IMR-90 (cell line): ENCODE data around the gene PSEN2. TPM values are rescaled to one million over a fixed set of nuclear protein-coding genes. Genes with fewer than 3 reads are reported as not detected.

Experiments
- ATAC-seq: fragments of 200-7000 bp; cut with Tn5 transposase; 2 replicates; pipeline ENCODE4 v1.9.1; 2020; ENCODE audit warnings: low read depth, mild to moderate bottlenecking, moderate library complexity
- BruUV-seq: library from RNA; stranded (reverse); fragments of 400-500 nt; replicated peaks from 2 replicates; lab custom pipeline; 2021; lab: Mats Ljungman, UMichigan
- CTCF ChIA-PET: fragments of 300-600 bp; formaldehyde crosslinking; extraction: SDS; loops from one replicate; lab custom pipeline; 2021; ENCODE audit warnings: antibody characterized with exemption; lab: Yijun Ruan, JAX
- POLR2A ChIA-PET: fragments of 300-600 bp; sonication (Branson Sonifier 250); formaldehyde crosslinking; loops from one replicate; lab custom pipeline; 2022; ENCODE audit warnings: antibody characterized with exemption; ENCODE audit not compliant: unreplicated experiment; lab: Charles Lee
- DNase-seq: peaks from one replicate; pipeline ENCODE4 v3.0.0; 2013
- H2AFZ ChIP-seq: replicated peaks from 2 replicates; pipeline ENCODE3; 2013; ENCODE audit warnings: low read length, mild to moderate bottlenecking; ENCODE audit not compliant: poor library complexity
- H2AK5ac ChIP-seq: 2 replicates; pipeline ENCODE4 v1.6.1; 2013; ENCODE audit warnings: low read depth, low read length, inconsistent platforms
- H2AK9ac ChIP-seq: replicated peaks from 2 replicates; pipeline ENCODE3; 2013; ENCODE audit warnings: mild to moderate bottlenecking, low read depth, low read length, moderate library complexity; ENCODE audit not compliant: poor library complexity
- H2BK120ac ChIP-seq: 2 replicates; pipeline ENCODE4 v1.6.1; 2013; ENCODE audit warnings: low read depth, low read length, inconsistent platforms
- H2BK15ac ChIP-seq: 3 replicates; pipeline ENCODE4 v1.6.1; 2013; ENCODE audit warnings: low read depth, low read length, inconsistent platforms
- H2BK20ac ChIP-seq: 2 replicates; pipeline ENCODE4 v1.6.1; 2013; ENCODE audit warnings: low read depth, mild to moderate bottlenecking, inconsistent platforms, low read length, moderate library complexity
- H2BK5ac ChIP-seq: 2 replicates; pipeline ENCODE4 v1.6.1; 2013; ENCODE audit warnings: mild to moderate bottlenecking, low read depth, low read length, inconsistent platforms; ENCODE audit not compliant: poor library complexity, severe bottlenecking
- H3K14ac ChIP-seq: replicated peaks from 2 replicates; pipeline ENCODE4 v1.6.1; 2013; ENCODE audit warnings: low read depth, low read length, inconsistent platforms
- H3K18ac ChIP-seq: 2 replicates; pipeline ENCODE4 v1.6.1; 2013; ENCODE audit warnings: low read depth, low read length, control low read depth
- H3K23ac ChIP-seq: 2 replicates; pipeline ENCODE4 v1.6.1; 2013; ENCODE audit warnings: low read depth, low read length, inconsistent platforms
- H3K27ac ChIP-seq: 2 replicates; pipeline ENCODE4 v1.5.1; 2013; ENCODE audit warnings: mild to moderate bottlenecking, control low read depth, low read length; ENCODE audit not compliant: insufficient read depth
- H3K27me3 ChIP-seq: 2 replicates; pipeline ENCODE4 v1.6.1; 2013; ENCODE audit warnings: low read length; ENCODE audit not compliant: control insufficient read depth, insufficient read depth
- H3K36me3 ChIP-seq: 2 replicates; pipeline ENCODE4 v1.6.1; 2013; ENCODE audit warnings: low read length, mixed read lengths; ENCODE audit not compliant: control insufficient read depth, insufficient read depth
- H3K4ac ChIP-seq: 2 replicates; pipeline ENCODE4 v1.6.1; 2013; ENCODE audit warnings: low read depth, low read length, inconsistent platforms
- H3K4me1 ChIP-seq: 2 replicates; pipeline ENCODE4 v1.6.1; 2013; ENCODE audit warnings: low read length, mixed read lengths; ENCODE audit not compliant: control insufficient read depth, insufficient read depth
- H3K4me2 ChIP-seq: 2 replicates; pipeline ENCODE4 v1.6.1; 2013; ENCODE audit warnings: low read depth, mild to moderate bottlenecking, control low read depth, low read length, moderate library complexity
- H3K4me3 ChIP-seq: 2 replicates; pipeline ENCODE4 v1.5.1; 2013; ENCODE audit warnings: low read depth, mild to moderate bottlenecking, control low read depth, low read length, moderate library complexity; ENCODE audit not compliant: insufficient read depth
- H3K56ac ChIP-seq: 2 replicates; pipeline ENCODE4 v1.6.1; 2013; ENCODE audit warnings: low read length, inconsistent platforms; ENCODE audit not compliant: insufficient read depth; ENCODE audit errors: extremely low read depth
- H3K79me1 ChIP-seq, 2 experiments: 2 replicates each; pipeline ENCODE4 v1.6.1; 2013; ENCODE audit warnings: low read length in 2 of 2, inconsistent platforms in 1 of 2, low read depth in 1 of 2
- H3K9ac ChIP-seq: 2 replicates; pipeline ENCODE4 v1.6.1; 2013; ENCODE audit warnings: low read depth, low read length, control low read depth
- H3K9me1 ChIP-seq: 2 replicates; pipeline ENCODE4 v1.6.1; 2013; ENCODE audit warnings: low read length, inconsistent platforms; ENCODE audit not compliant: insufficient read depth
- H3K9me3 ChIP-seq: 2 replicates; pipeline ENCODE4 v1.6.1; 2013; ENCODE audit warnings: low read length; ENCODE audit not compliant: control insufficient read depth, insufficient read depth
- H4K20me1 ChIP-seq: 2 replicates; pipeline ENCODE4 v1.6.1; 2013; ENCODE audit warnings: low read length, inconsistent platforms; ENCODE audit not compliant: insufficient read depth
- H4K5ac ChIP-seq: 2 replicates; pipeline ENCODE4 v1.6.1; 2013; ENCODE audit warnings: mild to moderate bottlenecking, low read depth, low read length, control low read depth
- H4K8ac ChIP-seq, 2 experiments: 2 replicates each; pipeline ENCODE4 v1.6.1; 2013; ENCODE audit warnings: low read depth in 2 of 2, low read length in 2 of 2, control low read depth in 1 of 2, inconsistent platforms in 1 of 2
- H4K91ac ChIP-seq: 2 replicates; pipeline ENCODE4 v1.6.1; 2013; ENCODE audit warnings: low read depth, low read length, inconsistent platforms; ENCODE audit not compliant: insufficient read depth
- CHD1 ChIP-seq: IDR thresholded peaks from 2 replicates; pipeline ENCODE4 v1.6.1; 2012; ENCODE audit warnings: low read depth, low read length, improper control_type of control experiment
- MXI1 ChIP-seq: IDR thresholded peaks from 2 replicates; pipeline ENCODE4 v1.6.1; 2012; ENCODE audit warnings: low read depth, mild to moderate bottlenecking, low read length, moderate library complexity, borderline replicate concordance
- POLR2A ChIP-seq: IDR thresholded peaks from 2 replicates; pipeline ENCODE4 v1.6.1; 2012; ENCODE audit warnings: mild to moderate bottlenecking, low read depth, low read length
- WGBS, 2 experiments: methylation state at CpG; one replicate each; pipeline versions ENCODE4 v1.1.5 to v1.1.7; 2013; ENCODE audit warnings: missing lambda C conversion rate in 2 of 2; ENCODE audit not compliant: insufficient read length in 1 of 2; ENCODE audit errors: extremely low coverage in 2 of 2; 5-methylcytosine and 5-hydroxymethylcytosine counted together
- dilution Hi-C: fragments of 300-500 bp; cut with HindIII; formaldehyde crosslinking; loops from one replicate; pipeline ENCODE4 v1.14.3; 2018; ENCODE audit warnings: low sequenced_read_pairs; ENCODE audit not compliant: unreplicated experiment
- in situ Hi-C: fragments of 300-500 bp; cut with MboI; formaldehyde crosslinking; loops from 3 replicates; pipeline ENCODE4 v1.14.3; 2019; ENCODE audit warnings: low sequenced_read_pairs, inconsistent platforms, mixed read lengths
- intact Hi-C: fragments of 100-400 bp; cut with micrococcal nuclease; formaldehyde crosslinking; loops from 2 replicates; pipeline ENCODE4 v1.10.0; 2022
- polyA plus RNA-seq, 3 experiments: library from polyadenylated mRNA; depleted of rRNA; stranded (reverse); fragments of >200 nt; gene quantifications; 2 replicates each; pipeline ENCODE4 v1.2.3, GENCODE V29; 2012; ENCODE audit warnings: low replicate concordance in 1 of 3
- total RNA-seq: library from RNA; depleted of rRNA; stranded (reverse); fragments of >200 nt; gene quantifications from 2 replicates; pipeline ENCODE4 v1.2.3, GENCODE V29; 2012

The PSEN2 gene
- total and polyA plus RNA-seq, 2 of the 4 experiments (the other 2 are of a cell fraction): 15.0 to 24.4 TPM

GRCh38 chr1:226939438-226940028, 69.1 kb downstream of the PSEN2 start:
- Histone ChIP-seq H3K4me1 (peaks cover 3% of the 10 kb centered on the region), H3K4me3 (peak overlapping the region; percentile 45), H2BK15ac (0 out of 3 replicates have a peak overlapping the region, but pooled peaks have one; percentile 37), H2BK120ac (peak overlapping the region; percentile 65), H3K27ac (peak overlapping the region; percentile 85), H2AK9ac (peak overlapping the region; percentile 96), H3K36me3 (no peaks in the 10 kb centered on the region), H3K9me3 (no peaks in the 10 kb centered on the region), H3K14ac (peak overlapping the region; percentile 73), H4K5ac (peak overlapping the region; percentile 81), H3K23ac (peak overlapping the region; percentile 94), H3K79me1 (no peaks in the 10 kb centered on the region; a peak in 1 of 4 replicates), H3K56ac (peak overlapping the region; percentile 77), H3K9me1 (peaks cover 8% of the 10 kb centered on the region; the same call in 1 of the 2 replicates), H3K4ac (peak overlapping the region; percentile 98), H2AFZ (peak overlapping the region; percentile 100), H4K20me1 (no peaks in the 10 kb centered on the region), H2BK5ac (peak overlapping the region; percentile 84), H4K91ac (peak overlapping the region; percentile 76), H2AK5ac (0 out of 2 replicates have a peak overlapping the region, but pooled peaks have one; percentile 24), H3K18ac (peak overlapping the region; percentile 62), H2BK20ac (no peak overlapping the region), H3K9ac (peak overlapping the region; percentile 74), H4K8ac (peak overlapping the region; percentile 91 to 92), H3K4me2 (peak overlapping the region; percentile 86), H3K27me3 (no peaks in the 10 kb centered on the region)
- no peak for DNase-seq
- no TSS peak for BruUV-seq
- intact Hi-C loops: no loop called here
- WGBS, 2 experiments: 0% methylated on average over 2 of the region's 51 CpGs; no CpG with 5 or more reads in 1 of the 2 experiments
- dilution Hi-C loops: no loop called here
- in situ Hi-C loops: no loop called here
- ChIA-PET POLR2A (no interaction called here), CTCF (no interaction called here)
- TF ChIP-seq MXI1 (0 out of 2 replicates have a peak, but pooled peaks have one; percentile 17), POLR2A (peak; percentile 70), CHD1 (no peak)
- peak; percentile 21 for ATAC-seq
